Erythroblast (primary cell): ENCODE data around the gene SETDB2.

Experiments
- GATA1 ChIP-seq: IDR thresholded peaks from 2 replicates; pipeline ENCODE4 v1.6.1; 2011; ENCODE audit warnings: low read depth, mild to moderate bottlenecking, control low read depth, low read length, moderate library complexity
- POLR2A ChIP-seq: IDR thresholded peaks from 2 replicates; pipeline ENCODE4 v1.6.1; 2011; ENCODE audit warnings: mild to moderate bottlenecking, low read length

DNA sequence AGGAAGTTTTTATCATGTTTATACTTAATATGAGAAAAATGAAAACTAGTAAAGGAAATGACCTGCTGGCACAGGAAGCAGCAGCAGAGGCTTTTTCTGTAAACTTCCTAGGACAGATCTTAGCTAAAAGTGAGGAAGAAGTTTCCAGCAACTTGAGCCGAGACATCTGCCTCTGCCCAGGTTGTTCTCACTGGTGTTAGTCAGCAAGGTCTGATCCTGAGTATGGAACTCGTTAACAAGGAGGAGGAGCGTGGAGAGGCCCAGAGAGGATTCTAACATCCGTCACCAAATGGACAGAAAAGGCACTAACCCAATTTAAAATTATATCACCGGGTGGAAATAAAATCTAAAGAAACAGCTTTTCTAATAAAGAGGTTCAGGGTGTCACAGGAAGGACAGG lies 95.2 kb downstream of the SETDB2 start:
- TF ChIP-seq POLR2A: no peak
- no peak for TF ChIP-seq GATA1
